Liver (tissue), 9 donors: ENCODE measurements around the gene MAPK8. TPM values are rescaled to one million over a fixed set of nuclear protein-coding genes. Genes with fewer than 3 reads are reported as not detected.

Experiments
- DNase-seq: peaks from one replicate; pipeline ENCODE4 v3.0.0-alpha.2; 2017; ENCODE audit warnings: low spot score
- H3K27ac ChIP-seq, 2 donors: one replicate each; pipeline ENCODE4 v1.7.0; 2013; ENCODE audit warnings: inconsistent platforms in 2 of 2, low read length in 2 of 2, control low read depth in 1 of 2, low read depth in 1 of 2, mild to moderate bottlenecking in 1 of 2
- H3K27me3 ChIP-seq, 4 donors: one replicate each; pipeline versions ENCODE4 v1.6.1 to v1.7.0; 2013; ENCODE audit warnings: low read length in 3 of 4, inconsistent platforms in 1 of 4, mild to moderate bottlenecking in 1 of 4, moderate library complexity in 1 of 4; ENCODE audit not compliant: control insufficient read depth in 4 of 4, insufficient read depth in 4 of 4
- H3K36me3 ChIP-seq, 4 donors: one replicate each; pipeline versions ENCODE4 v1.6.1 to v1.7.0; 2013; ENCODE audit warnings: low read length in 3 of 4, mild to moderate bottlenecking in 3 of 4, low read depth in 1 of 4, moderate library complexity in 1 of 4; ENCODE audit not compliant: control insufficient read depth in 4 of 4, insufficient read depth in 3 of 4
- H3K4me1 ChIP-seq, 4 donors: one replicate each; pipeline versions ENCODE4 v1.6.1 to v1.7.0; 2013; ENCODE audit warnings: low read length in 3 of 4, mild to moderate bottlenecking in 3 of 4, moderate library complexity in 1 of 4; ENCODE audit not compliant: control insufficient read depth in 4 of 4, insufficient read depth in 4 of 4
- H3K4me3 ChIP-seq, 3 donors: one replicate each; pipeline versions ENCODE4 v1.6.1 to v1.7.0; 2013; ENCODE audit warnings: low read length in 3 of 3, control low read depth in 1 of 3, low read depth in 1 of 3, mild to moderate bottlenecking in 1 of 3
- H3K9ac ChIP-seq, 2 donors: one replicate each; pipeline ENCODE4 v1.7.0; 2013; ENCODE audit warnings: low read length in 2 of 2, mild to moderate bottlenecking in 2 of 2, moderate library complexity in 2 of 2, control low read depth in 1 of 2, low read depth in 1 of 2
- H3K9me3 ChIP-seq, 4 donors: one replicate each; pipeline versions ENCODE4 v1.6.1 to v1.7.0; 2013; ENCODE audit warnings: low read length in 3 of 4; ENCODE audit not compliant: control insufficient read depth in 4 of 4
- ATF3 ChIP-seq: IDR thresholded peaks from 2 replicates; pipeline ENCODE4 v1.6.1; 2016; ENCODE audit warnings: antibody characterized with exemption
- CTCF ChIP-seq: fragments of 150-350 bp; IDR thresholded peaks from 2 replicates; pipeline ENCODE4 v1.5.1; 2017; ENCODE audit warnings: improper control_type of control experiment, low read depth, low read length; ENCODE audit not compliant: missing input control
- EGR1 ChIP-seq, 2 donors: IDR thresholded peaks; 2 replicates each; pipeline ENCODE4 v1.6.1; 2016 to 2018; ENCODE audit warnings: antibody characterized with exemption in 2 of 2, low read depth in 2 of 2
- FOXA1 ChIP-seq: IDR thresholded peaks from 2 replicates; pipeline ENCODE4 v1.6.1; 2016; ENCODE audit warnings: antibody characterized with exemption
- FOXA2 ChIP-seq: IDR thresholded peaks from 2 replicates; pipeline ENCODE4 v1.6.1; 2016; ENCODE audit warnings: antibody characterized with exemption
- GABPA ChIP-seq, 2 donors: IDR thresholded peaks in 1 of 2; conservative IDR thresholded peaks in 1 of 2; 2 replicates each; pipeline ENCODE4 v1.6.1; 2016; ENCODE audit warnings: antibody characterized with exemption in 2 of 2, mild to moderate bottlenecking in 1 of 2, moderate library complexity in 1 of 2
- HNF4A ChIP-seq, 2 donors: conservative IDR thresholded peaks; 2 replicates each; pipeline ENCODE4 v1.6.1; 2016; ENCODE audit warnings: antibody characterized with exemption in 2 of 2, mild to moderate bottlenecking in 2 of 2
- HNF4G ChIP-seq: IDR thresholded peaks from 2 replicates; pipeline ENCODE4 v1.6.1; 2016; ENCODE audit warnings: antibody characterized with exemption
- JUND ChIP-seq, 2 donors: IDR thresholded peaks; 2 replicates each; pipeline ENCODE4 v1.6.1; 2016; ENCODE audit warnings: antibody characterized with exemption in 2 of 2
- MAX ChIP-seq: IDR thresholded peaks from 2 replicates; pipeline ENCODE4 v1.6.1; 2016; ENCODE audit warnings: antibody characterized with exemption
- NR2F2 ChIP-seq: IDR thresholded peaks from 2 replicates; pipeline ENCODE4 v1.6.1; 2016; ENCODE audit warnings: antibody characterized with exemption
- RAD21 ChIP-seq, 2 donors: IDR thresholded peaks; 2 replicates each; pipeline ENCODE4 v1.6.1; 2016; ENCODE audit warnings: antibody characterized with exemption in 2 of 2, mild to moderate bottlenecking in 2 of 2
- REST ChIP-seq: IDR thresholded peaks from 2 replicates; pipeline ENCODE4 v1.6.1; 2016; ENCODE audit warnings: antibody characterized with exemption, mild to moderate bottlenecking
- RXRA ChIP-seq, 2 donors: IDR thresholded peaks; 2 replicates each; pipeline ENCODE4 v1.6.1; 2017 to 2018; ENCODE audit warnings: antibody characterized with exemption in 2 of 2, mild to moderate bottlenecking in 1 of 2
- SP1 ChIP-seq: IDR thresholded peaks from 2 replicates; pipeline ENCODE4 v1.6.1; 2018; ENCODE audit warnings: antibody characterized with exemption, mild to moderate bottlenecking
- TAF1 ChIP-seq: conservative IDR thresholded peaks from 2 replicates; pipeline ENCODE4 v1.6.1; 2016; ENCODE audit warnings: antibody characterized with exemption, mild to moderate bottlenecking
- YY1 ChIP-seq: IDR thresholded peaks from 2 replicates; pipeline ENCODE4 v1.6.1; 2016; ENCODE audit warnings: antibody characterized with exemption, mild to moderate bottlenecking
- ZBTB33 ChIP-seq: IDR thresholded peaks from 2 replicates; pipeline ENCODE4 v1.6.1; 2016; ENCODE audit warnings: antibody characterized with exemption
- WGBS: extraction: QIAGEN DNeasy Blood & Tissue Kit; methylation state at CpG from one replicate; pipeline ENCODE4 v1.1.7; 2013; 5-methylcytosine and 5-hydroxymethylcytosine counted together
- polyA plus RNA-seq, 2 donors: library from polyadenylated mRNA; stranded (reverse) in 1 of 2; unstranded in 1 of 2; fragments of 200-250 nt in 1 of 2; fragments of >200 nt in 1 of 2; fragmentation: Nextera tagmentation in 1 of 2; extraction: Ambion mirVana in 1 of 2; gene quantifications; one replicate each; pipeline versions ENCODE4 v1.2.1 to v1.2.3, GENCODE V29; 2013 to 2015
- total RNA-seq, 2 donors: library from RNA; depleted of rRNA; stranded (reverse); fragments of >200 nt; gene quantifications; one replicate each; pipeline ENCODE4 v1.2.3, GENCODE V29; 2014
- donor health status: healthy.
- donor health status: healthy.
- donor health status: healthy.
- donor health status: healthy.
- donor health status: healthy.

Gene MAPK8
- total and polyA plus RNA-seq, 4 donors = 14.9 to 51.6 (median 24.8) TPM

GRCh38 chr10:48294431-48294830, 12.0 kb upstream of the MAPK8 start:
- Histone ChIP-seq H3K4me1 (no peaks in the 10 kb centered on the region), H3K9me3 (no peaks in the 10 kb centered on the region), H3K4me3 (no peak overlapping the region), H3K27ac (no peak overlapping the region), H3K9ac (no peak overlapping the region), H3K27me3 (no peaks in the 10 kb centered on the region), H3K36me3 (no peaks in the 10 kb centered on the region)
- WGBS = 83% methylated on average over 2 of the region's 2 CpGs
- no peak for DNase-seq
- no peak for TF ChIP-seq HNF4G
- TF ChIP-seq REST = no peak
- TF ChIP-seq CTCF = no peak
- TF ChIP-seq RXRA (IDR thresholded peaks at IDR 0.05) = no peak
- TF ChIP-seq FOXA2 = no peak
- no peak for TF ChIP-seq EGR1 (IDR thresholded peaks at IDR 0.05; ENCODE audit: low read depth in 2 of 2)
- no peak for TF ChIP-seq ZBTB33
- no peak for TF ChIP-seq HNF4A (conservative IDR thresholded peaks at IDR 0.05)
- no peak for TF ChIP-seq NR2F2
- no peak for TF ChIP-seq ATF3
- TF ChIP-seq MAX = no peak
- TF ChIP-seq RAD21 (IDR thresholded peaks at IDR 0.05) = no peak
- no peak for TF ChIP-seq JUND (IDR thresholded peaks at IDR 0.05)
- TF ChIP-seq FOXA1 = no peak
- TF ChIP-seq GABPA (IDR thresholded peaks at IDR 0.05 in 1 of 2, conservative IDR thresholded peaks at IDR 0.05 in 1 of 2) = no peak
- no peak for TF ChIP-seq YY1
- no peak for TF ChIP-seq SP1
- no peak for TF ChIP-seq TAF1
